GM18507 (cell line): ENCODE measurements around the gene PRELID1.
"Not testable (repeated sequence)": the region's sequence is repeated elsewhere in the genome, so short reads cannot be mapped to it uniquely, and the experiment has no call there.

Source experiments
- DNase-seq: peaks from one replicate; pipeline ENCODE4 v3.0.0; 2011; ENCODE audit warnings: low read depth; ENCODE audit not compliant: insufficient read length; ENCODE audit errors: extremely low spot score
- FAIRE-seq: peaks from 2 replicates; lab custom pipeline; 2011; peaks lifted over from hg19 to GRCh38; lab: Jason Lieb, UNC

Gene PRELID1

GRCh38 chr5:177296581-177296980 lies 7.0 kb upstream of the PRELID1 start:
- FAIRE-seq (no peak), DNase-seq (no peak)

GRCh38 chr5:177297922-177298321 lies 5.7 kb upstream of the PRELID1 start:
- DNase-seq (no peak), FAIRE-seq (no peak)

- FAIRE-seq = no peak
- no peak for DNase-seq
These were observed 3.9 kb upstream of the PRELID1 start for GRCh38 chr5:177299697-177300096.

- DNase-seq (no peak), FAIRE-seq (peak; percentile 94)
These were observed 3.2 kb upstream of the PRELID1 start for GRCh38 chr5:177300236-177300880.

GRCh38 chr5:177300951-177301350 lies 2.6 kb upstream of the PRELID1 start:
- no peak for FAIRE-seq
- DNase-seq = no peak

- no peak for DNase-seq
- FAIRE-seq = peak; percentile 64
These were observed 2.0 kb upstream of the PRELID1 start for GRCh38 chr5:177301503-177302165.

- FAIRE-seq (no peak), DNase-seq (no peak)
These were observed 1.1 kb upstream of the PRELID1 start for GRCh38 chr5:177302354-177303110.

GRCh38 chr5:177303925-177304391 lies 359 bp downstream of the PRELID1 start:
- FAIRE-seq (no peak), DNase-seq (no peak)

- DNase-seq (no peak), FAIRE-seq (no peak)
These were observed 957 bp downstream of the PRELID1 start for GRCh38 chr5:177304392-177305119.

- FAIRE-seq, DNase-seq: not testable (repeated sequence)
These were observed 2.6 kb downstream of the PRELID1 start for GRCh38 chr5:177306103-177306640.

- DNase-seq (no peak), FAIRE-seq (no peak)
These were observed 3.3 kb downstream of the PRELID1 start for GRCh38 chr5:177306674-177307543.

- no peak for FAIRE-seq
- no peak for DNase-seq
These were observed 4.2 kb downstream of the PRELID1 start for GRCh38 chr5:177307544-177308363.

- FAIRE-seq = no peak
- DNase-seq = no peak
These were observed 5.1 kb downstream of the PRELID1 start for GRCh38 chr5:177308740-177309139.

GRCh38 chr5:177309351-177310191 lies 6.0 kb downstream of the PRELID1 start:
- DNase-seq (no peak), FAIRE-seq (peak; percentile 83)

GRCh38 chr5:177310332-177310731 lies 6.7 kb downstream of the PRELID1 start:
- DNase-seq (no peak), FAIRE-seq (no peak)

GRCh38 chr5:177310757-177311391 lies 7.3 kb downstream of the PRELID1 start:
- no peak for DNase-seq
- peak; percentile 82 for FAIRE-seq

GRCh38 chr5:177311392-177311722 lies 7.8 kb downstream of the PRELID1 start:
- no peak for FAIRE-seq
- DNase-seq = no peak
